GM19240 (cell line): Measurements from ENCODE around the gene SLC7A1.

Experiments
- DNase-seq: peaks from one replicate; pipeline ENCODE4 v3.0.0; 2011; ENCODE audit warnings: low spot score; ENCODE audit not compliant: insufficient read length

SLC7A1 gene

GRCh38 chr13:29583073-29583785, 12.3 kb downstream of the SLC7A1 start:
- no peak for DNase-seq

GRCh38 chr13:29582171-29582570, 13.3 kb downstream of the SLC7A1 start:
- DNase-seq: no peak

GRCh38 chr13:29581666-29582065, 13.8 kb downstream of the SLC7A1 start:
- no peak for DNase-seq

- DNase-seq: no peak
Observed at GRCh38 chr13:29579094-29579493, 16.4 kb downstream of the SLC7A1 start.

- DNase-seq: no peak
Observed at GRCh38 chr13:29578300-29579085, 17.0 kb downstream of the SLC7A1 start.

GRCh38 chr13:29577136-29578051, 18.1 kb downstream of the SLC7A1 start:
- DNase-seq: no peak

GRCh38 chr13:29576581-29576980, 18.9 kb downstream of the SLC7A1 start:
- no peak for DNase-seq

- no peak for DNase-seq
Observed at GRCh38 chr13:29575098-29575497, 20.4 kb downstream of the SLC7A1 start.

- DNase-seq: no peak
Observed at GRCh38 chr13:29573190-29573589, 22.3 kb downstream of the SLC7A1 start.

GRCh38 chr13:29572575-29572974, 22.9 kb downstream of the SLC7A1 start:
- DNase-seq: no peak

- no peak for DNase-seq
Observed at GRCh38 chr13:29571876-29572570, 23.5 kb downstream of the SLC7A1 start.

GRCh38 chr13:29570051-29570654, 25.3 kb downstream of the SLC7A1 start:
- DNase-seq: no peak

- no peak for DNase-seq
Observed at GRCh38 chr13:29569253-29570050, 26.0 kb downstream of the SLC7A1 start.

GRCh38 chr13:29568731-29569130, 26.8 kb downstream of the SLC7A1 start:
- no peak for DNase-seq

- DNase-seq: no peak
Observed at GRCh38 chr13:29567411-29567810, 28.1 kb downstream of the SLC7A1 start.

GRCh38 chr13:29566206-29566605, 29.3 kb downstream of the SLC7A1 start:
- DNase-seq: no peak

- no peak for DNase-seq
Observed at GRCh38 chr13:29564818-29565217, 30.7 kb downstream of the SLC7A1 start.

GRCh38 chr13:29564373-29564772, 31.1 kb downstream of the SLC7A1 start:
- no peak for DNase-seq

- no peak for DNase-seq
Observed at GRCh38 chr13:29563941-29564340, 31.5 kb downstream of the SLC7A1 start.
